Fibroblast of pulmonary artery (primary cell): ENCODE measurements around the gene IBA57.

Experiments
- DNase-seq: peaks from one replicate; pipeline ENCODE4 v3.0.0-alpha.2; 2010; ENCODE audit warnings: low read depth
- H3K4me3 ChIP-seq: replicated peaks from 2 replicates; pipeline ENCODE4 v1.5.1; 2011; ENCODE audit warnings: low read depth, mild to moderate bottlenecking, control low read depth, low read length, moderate library complexity
- CTCF ChIP-seq: IDR thresholded peaks from 2 replicates; pipeline ENCODE4 v1.5.1; 2011; ENCODE audit warnings: mild to moderate bottlenecking, control low read depth, low read length, inconsistent platforms; ENCODE audit errors: missing control alignments

The IBA57 gene

GRCh38 chr1:228228601-228229074, 63.0 kb downstream of the IBA57 start:
- peak; percentile 36 for DNase-seq
- no peak for TF ChIP-seq CTCF
- no peak overlapping the region for H3K4me3 ChIP-seq

GRCh38 chr1:228231189-228231588, 65.6 kb downstream of the IBA57 start:
- no peak for TF ChIP-seq CTCF
- no peak for DNase-seq
- no peak overlapping the region for H3K4me3 ChIP-seq
